Activated CD4-positive, alpha-beta T cell treated with anti-CD3 and anti-CD28 coated beads, Interleukin-2, amount 50 U/mL, for 24 hours (primary cell): ENCODE results near the gene TP53INP2.
"Not testable (repeated sequence)": the region's sequence is repeated elsewhere in the genome, so short reads cannot be mapped to it uniquely, and the experiment has no call there.

Experiments
- DNase-seq, 2 donors: peaks; one replicate each; pipeline ENCODE4 v3.0.0-alpha.2; 2020; ENCODE audit warnings: low read depth in 1 of 2, low spot score in 1 of 2

TP53INP2 gene

DNA sequence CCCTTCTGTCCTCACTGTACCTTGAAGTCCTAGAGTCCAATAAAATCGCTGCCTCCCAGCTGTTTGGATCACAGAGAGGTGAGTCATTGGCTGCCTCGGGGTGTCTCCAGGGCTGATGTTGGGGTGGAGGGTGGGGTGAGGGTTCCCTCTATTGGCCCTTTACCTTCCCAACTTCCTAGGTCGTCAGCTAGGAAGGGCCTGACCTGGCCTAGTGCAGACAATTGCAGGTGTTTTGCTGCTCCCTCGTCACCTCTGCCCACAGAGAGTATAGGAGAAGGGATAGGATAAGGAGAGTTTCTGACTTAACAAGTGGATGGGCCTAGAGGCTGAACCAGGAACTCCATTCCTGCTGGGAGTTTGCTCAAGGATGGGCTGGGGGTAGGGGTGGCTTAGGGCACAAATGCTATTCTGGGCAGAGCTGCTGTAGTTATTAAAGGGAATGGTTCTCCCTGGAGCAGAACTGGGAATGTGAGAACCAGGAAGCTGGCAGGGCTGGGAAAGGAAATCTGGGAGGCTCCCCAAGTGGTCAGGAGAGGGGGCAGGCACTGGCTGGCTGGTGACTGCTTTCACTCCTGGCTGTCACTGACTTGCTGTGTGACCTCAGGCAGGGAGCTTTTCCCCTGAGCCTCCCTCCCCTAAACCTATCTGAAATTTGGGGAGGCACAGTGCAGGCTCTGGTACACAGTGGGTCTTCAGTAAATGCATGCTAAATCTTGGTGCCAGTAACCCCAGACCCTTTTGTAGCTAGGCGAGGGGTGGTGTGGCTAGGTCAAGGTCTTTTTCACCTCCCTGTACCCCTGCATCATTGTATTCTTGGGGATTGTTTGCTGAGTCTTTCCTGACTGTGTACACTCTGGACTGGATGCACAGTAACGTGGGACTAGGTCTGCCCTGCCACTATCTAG lies 1.5 kb downstream of the TP53INP2 start:
- DNase-seq: no peak

GRCh38 chr20:34706302-34706875 lies 2.2 kb downstream of the TP53INP2 start:
- no peak for DNase-seq

DNA sequence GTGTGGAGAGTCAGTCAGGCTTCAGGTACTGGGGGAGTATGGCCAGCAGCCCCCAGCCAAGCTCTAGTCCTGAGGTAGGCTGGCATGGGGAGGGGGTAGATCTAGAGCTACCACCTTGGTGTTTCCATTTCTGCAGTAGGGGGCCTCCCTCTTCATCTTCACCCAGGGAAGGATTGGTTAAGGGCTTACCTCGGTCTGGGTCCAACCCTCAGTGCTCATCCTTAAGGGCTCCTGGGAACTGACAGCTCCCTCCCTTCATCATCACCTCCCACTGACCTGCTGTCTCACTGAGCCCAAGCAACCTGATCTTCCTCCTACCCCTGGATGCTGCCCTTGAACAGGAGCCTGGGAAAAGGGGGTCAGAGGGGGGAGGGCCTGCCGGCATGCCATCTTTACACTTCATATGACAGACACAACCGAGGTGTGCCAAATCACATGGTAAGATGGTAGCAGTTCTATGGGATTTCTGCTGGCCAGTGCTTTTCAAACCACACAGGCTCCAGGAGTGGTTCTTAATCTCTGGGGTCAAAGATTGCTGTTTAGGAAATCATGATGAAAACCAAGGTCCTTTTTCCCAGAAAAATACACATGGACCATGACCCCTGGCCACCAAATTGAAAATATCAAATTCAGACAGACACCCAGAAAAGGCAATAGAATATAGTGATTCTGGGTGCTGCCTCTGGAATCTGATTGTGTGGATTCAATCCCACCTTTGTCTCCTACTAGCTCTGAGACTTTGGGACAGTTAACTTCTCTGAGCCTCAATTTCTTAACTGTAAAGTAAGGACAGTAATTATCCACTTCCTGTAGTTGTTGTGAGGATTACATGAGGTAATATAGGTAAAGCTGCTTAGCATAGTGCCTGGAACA lies 3.0 kb downstream of the TP53INP2 start:
- DNase-seq: no peak

GRCh38 chr20:34708621-34709043 lies 4.5 kb downstream of the TP53INP2 start:
- peak in 1 of 2 donors; percentile 22 for DNase-seq

DNA sequence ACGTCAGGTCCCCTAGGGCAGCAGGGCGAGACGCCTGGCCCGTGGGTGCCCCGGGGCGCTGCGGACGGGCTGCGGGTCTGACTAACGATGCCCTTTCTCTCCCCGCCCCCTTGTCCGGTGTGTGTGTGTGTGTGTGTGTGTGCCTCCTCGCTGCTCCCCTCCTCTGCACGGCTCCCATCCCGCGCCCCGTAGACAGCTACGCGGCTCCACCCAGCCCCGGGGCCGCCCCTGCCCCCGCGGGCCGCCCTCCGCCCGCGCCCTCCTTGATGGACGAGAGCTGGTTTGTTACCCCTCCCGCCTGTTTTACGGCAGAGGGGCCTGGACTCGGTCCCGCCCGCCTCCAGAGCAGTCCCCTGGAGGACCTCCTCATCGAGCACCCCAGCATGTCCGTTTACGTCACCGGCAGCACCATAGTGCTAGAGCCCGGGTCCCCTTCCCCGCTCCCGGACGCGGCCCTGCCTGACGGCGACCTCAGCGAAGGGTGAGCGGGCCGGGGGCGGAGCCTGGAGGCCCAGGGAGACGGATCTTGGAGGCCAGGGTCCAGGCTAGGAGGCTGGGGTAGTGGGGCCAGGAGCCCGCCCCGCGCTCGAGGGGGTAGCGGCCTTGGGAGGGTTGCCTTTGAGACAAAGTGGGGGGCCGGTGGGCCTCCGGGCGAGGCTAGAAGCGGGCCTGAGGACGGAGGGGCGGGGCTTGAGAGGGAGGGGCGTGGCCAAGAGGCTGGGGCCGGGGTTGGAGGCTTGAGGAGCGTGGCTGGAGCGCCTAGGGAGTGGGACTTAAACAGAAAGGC lies 5.1 kb downstream of the TP53INP2 start:
- DNase-seq: peak; percentile 62 to 65

DNA sequence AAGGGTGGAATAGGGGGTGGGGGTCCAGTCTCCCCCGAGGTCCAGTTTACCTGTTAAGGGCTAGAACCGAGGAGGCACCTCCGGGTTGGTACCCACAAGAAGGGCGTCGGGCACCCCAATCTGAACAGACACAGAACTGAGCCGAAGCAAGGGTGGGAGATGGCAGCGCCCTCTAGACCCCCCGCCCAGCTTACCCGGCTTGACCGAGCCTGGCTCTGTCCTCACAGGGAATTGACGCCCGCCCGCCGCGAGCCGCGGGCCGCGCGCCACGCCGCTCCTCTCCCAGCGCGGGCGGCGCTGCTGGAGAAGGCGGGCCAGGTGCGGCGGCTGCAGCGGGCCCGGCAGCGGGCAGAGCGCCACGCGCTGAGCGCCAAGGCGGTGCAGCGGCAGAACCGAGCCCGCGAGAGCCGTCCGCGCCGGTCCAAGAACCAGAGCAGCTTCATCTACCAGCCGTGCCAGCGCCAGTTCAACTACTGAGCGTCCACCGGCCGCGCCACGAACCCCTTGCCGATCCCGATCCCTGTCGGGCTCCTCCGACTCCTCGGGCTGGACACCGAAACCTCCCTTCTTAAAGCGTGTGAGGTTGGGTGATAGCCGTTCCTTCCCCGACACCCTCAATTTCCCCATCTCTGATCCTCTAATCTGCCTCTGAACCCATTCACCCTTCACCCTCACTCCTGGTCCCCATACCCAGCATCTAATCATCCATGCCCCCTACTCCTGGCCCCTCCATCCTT lies 5.9 kb downstream of the TP53INP2 start:
- peak in 1 of 2 donors; percentile 52 for DNase-seq

DNA sequence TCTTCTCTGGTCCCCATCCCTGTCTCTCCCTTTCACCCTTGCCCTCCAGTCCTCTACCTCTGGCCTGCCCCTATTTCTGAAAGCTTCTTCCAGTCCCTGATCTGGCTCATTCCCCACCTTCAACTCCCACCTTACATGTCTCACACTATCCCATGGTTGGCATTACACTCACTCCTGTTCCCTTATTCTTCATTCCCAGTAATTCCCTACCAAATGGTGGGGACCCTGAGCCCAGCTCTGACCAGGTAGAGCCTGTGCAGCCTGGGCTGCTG lies 6.4 kb downstream of the TP53INP2 start:
- no peak for DNase-seq

DNA sequence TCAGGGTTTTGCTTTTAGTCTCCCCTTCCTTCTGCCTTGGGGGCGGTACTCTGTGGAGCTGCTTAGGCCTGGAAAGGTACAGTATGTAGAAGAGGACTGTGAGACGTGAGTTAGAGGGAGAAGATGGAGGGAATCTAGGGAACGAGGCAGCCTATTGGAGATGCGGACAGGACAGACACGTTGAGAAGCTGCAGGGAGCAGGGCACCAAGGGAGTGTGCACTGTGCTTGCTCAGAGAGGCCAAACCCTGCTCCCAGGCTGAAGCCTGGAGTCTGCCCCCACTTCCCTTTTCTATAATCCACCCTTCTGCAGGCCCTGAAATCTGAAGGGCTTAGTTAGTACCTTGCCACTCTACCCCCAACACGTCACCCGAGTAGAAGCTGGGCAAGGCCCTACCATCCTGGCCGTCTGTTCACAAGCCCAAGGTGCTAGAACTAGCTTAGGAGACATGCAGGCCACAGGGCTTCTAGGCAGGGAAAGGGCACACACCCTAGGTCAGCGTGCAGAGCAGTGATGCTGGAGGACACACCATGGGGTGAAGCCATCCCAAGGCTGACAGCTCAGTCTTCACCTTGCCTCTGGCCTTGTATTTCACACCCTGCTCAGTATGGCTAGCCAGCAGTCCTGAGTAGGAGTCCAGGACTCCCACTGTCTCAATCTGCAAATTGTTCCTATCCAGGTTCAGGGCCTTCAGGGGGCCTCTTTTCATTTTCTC lies 6.9 kb downstream of the TP53INP2 start:
- DNase-seq: no peak

- no peak for DNase-seq
Observed at GRCh38 chr20:34711813-34712430, 7.8 kb downstream of the TP53INP2 start.

- DNase-seq: no peak
Observed at GRCh38 chr20:34712525-34713192, 8.5 kb downstream of the TP53INP2 start.

DNA sequence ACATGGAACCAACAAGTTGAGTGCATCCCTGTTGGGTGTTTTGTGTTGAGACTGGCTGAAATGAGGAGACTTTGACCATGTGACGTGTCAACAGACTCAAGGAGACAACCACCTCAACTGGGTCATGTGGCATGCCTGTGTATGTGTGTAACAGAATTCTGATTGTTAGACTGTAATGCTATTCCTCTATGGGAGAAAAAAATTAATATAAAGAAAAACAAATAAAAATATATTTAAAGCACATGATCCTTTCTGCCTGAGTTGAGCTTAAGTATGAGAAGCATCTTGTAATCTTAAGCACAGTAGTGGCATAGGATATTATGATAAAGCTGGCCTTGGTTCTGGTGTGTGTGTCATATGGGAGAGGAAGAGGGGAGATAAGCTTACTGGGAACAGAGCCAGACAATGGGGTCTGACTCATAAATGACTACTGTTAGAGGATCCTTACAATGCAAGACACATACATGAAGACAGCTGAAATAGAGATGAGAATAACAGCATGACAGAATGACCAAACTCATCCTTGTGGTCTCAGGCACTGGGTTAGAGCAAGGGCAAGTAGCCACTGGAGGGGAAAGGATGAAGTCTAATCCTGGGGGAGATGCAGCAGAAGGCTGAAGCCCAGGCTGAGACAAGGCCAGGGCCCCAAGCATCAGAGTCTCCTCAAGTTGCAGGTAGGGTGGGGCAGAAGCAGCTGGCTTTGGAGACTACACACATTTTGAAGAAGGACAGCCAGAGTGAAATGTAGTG lies 9.2 kb downstream of the TP53INP2 start:
- no peak for DNase-seq

- not testable (repeated sequence) for DNase-seq
Observed at GRCh38 chr20:34713944-34714515, 9.9 kb downstream of the TP53INP2 start.

- DNase-seq: no peak
Observed at GRCh38 chr20:34715384-34715783, 11.2 kb downstream of the TP53INP2 start.

DNA sequence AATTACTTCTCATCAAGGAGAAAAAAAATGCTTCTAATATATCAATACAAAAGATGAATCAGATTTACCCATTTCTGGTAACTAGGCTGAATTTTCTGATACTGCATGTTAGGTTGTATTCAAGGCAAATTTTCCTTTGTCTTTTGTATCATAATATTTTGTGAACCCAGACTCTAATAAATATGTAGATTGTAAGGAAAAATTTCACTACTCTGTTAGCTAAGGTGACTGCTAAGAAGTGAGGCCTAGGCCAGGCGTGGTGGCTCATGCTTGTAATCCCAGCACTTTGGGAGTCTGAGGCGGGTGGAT lies 12.7 kb downstream of the TP53INP2 start:
- DNase-seq: no peak

DNA sequence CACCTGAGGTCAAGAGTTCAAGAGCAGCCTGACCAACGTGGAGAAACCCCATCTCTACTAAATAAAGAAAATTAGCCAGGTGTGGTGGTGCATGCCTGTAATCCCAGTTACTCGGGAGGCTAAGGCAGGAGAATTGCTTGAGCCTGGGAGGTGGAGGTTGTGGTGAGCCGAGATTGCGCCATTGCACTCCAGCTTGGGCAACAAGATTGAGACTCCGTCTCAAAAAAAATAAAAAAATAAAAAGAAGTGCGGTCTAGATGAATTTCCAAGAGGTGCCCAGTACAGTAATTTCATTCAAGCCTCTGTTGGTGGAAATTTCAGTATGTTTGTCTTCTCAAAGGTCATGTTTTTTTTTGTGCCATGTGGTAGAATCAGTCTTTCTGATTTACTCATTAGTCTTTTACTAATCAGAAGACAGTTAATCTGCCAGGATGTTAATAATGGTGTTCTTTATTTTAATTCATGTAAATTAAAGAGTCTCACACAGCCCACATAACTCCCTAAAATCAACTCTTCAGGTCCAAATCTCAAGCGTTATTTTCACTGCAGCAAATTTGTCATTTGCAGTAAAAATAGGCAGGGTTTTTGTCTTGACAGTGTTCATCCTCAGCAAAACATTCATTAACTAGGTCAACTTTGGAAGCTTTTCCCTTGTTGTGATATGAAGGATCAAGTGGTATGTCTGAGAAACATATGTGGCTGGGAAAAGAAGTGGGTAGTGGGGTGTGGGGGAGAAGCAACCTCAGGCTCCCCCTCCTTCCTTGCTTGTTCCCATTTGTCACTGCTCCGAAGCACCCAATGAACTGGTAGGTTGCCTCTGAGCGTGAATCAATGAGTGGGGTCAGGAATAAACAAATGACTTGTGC lies 13.3 kb downstream of the TP53INP2 start:
- DNase-seq: no peak

DNA sequence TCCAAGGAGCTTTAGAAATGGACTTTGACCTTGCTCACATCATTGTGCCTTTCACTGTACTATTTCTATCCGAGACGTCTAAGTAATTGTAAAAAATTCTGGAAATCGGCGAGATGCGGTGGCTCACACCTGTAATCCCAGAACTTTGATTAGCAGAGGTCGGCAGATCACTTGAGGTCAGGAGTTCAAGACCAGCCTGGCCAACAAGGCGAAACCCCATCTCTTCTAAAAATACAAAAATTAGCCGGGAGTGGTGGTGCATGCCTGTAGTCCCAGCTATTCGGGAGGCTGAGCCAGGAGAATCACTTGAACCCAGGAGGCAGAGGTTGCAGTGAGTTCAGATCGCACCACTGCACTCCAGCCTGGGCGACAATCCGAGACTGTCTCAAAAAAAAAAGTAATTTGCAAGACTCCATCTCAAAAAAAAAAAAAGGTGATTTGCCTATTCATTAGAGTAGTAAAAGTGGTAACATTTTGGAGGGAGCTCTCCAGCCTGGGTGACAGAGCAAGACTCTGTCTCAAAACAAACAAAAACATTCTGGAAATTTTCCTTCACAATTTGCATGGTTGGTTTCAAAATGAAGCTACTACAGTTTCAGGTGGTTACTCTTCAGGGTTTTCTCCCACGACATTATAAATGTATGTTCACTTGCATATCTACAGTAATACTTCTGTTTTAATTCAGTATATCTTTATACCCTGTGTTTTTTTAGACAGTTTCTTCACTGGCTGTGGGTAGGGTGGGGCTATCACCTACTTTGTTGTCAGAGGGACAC lies 15.3 kb downstream of the TP53INP2 start:
- not testable (repeated sequence) for DNase-seq
